ENCODE data around the gene FEV.

Gene FEV

DNA sequence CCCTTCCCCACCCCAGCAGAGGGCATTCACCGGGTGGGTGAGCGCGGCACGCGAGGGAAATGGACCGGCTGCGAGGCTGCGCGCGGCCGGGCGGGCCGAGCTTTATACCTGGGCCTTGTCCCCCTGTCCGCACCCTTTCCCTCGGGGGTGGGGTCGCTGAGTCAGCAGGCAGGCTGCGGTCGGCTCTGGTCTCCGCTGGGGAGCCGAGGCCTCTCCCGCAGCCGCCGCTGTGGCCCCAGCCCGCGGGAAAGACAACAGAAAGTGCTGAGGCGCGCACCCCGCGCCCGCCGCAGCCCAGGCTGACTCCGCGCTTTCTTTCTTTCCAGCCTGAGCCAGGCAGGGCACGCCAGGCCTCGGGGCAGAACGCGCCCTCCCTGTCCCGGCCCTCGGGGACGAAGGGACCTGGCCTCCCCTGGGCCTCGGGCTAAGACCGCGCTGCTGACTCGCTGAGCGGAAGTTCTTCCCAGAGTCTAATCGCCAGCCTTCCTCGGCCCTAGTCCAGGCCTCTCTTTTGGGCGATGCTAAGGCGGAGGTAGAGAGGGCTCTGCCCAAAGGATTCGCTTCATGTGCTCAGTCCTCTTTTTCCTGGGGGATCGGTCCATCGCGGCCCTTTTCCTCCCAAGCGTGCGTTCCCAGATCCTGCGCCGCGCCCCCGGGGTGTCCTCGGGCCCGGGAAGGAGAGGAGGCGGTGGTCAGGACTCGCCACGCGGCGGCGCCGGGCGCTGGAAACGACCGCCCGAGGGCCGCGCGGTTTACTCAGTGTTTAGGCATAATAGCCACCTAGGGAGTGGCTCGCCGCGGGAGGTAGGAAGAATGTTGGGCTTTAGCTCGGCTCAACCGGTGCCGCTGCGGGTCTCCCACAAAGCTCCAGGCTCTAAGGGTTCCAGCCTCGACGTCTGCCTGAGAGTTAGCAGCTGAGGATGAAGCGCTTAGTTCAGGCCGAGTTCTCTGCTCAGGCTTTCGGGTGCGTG is 8.6 kb upstream of the FEV start, which contains the start of gene CRYBA2:
Gene CRYBA2 (minus strand): TSS at position 78 of the 971 bp plus-strand sequence. CDS start 246 bp downstream, outside the sequence.
- DNase-seq (ENCODE audit: low read depth), result no peak

DNA sequence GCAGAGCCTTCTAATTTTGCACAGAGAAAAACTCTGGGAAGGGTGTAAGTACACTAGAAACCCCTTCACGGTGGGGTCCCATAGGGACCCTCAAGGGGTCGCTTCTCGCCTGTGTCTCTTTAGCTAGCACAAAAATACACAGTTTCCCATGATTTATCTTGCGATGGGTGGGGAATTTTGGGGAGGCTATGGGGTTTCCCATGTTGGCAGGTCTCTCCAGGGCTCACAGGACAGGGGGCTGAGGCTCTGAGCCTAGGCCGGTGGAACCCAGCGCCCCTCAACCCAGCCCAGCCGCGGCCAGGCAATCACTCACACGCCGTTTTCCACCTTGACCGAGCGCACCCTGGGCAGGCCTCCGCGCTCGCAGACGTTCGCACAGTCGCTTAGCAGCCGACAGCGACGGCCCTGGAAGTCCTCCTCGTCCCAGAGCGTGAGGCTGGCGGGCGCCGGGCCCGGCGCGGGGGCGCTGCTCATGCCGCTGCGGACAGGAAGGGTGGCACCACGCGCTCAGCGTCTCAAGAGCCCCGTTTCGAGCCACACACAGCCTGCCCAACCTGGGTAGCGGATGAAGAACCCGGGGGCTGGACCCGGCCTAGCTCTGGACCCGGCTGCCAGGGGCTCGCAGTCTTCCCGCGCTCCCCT is 7.8 kb upstream of the FEV start:
- DNase-seq (ENCODE audit: low read depth), result no peak

- no peak for DNase-seq (ENCODE audit: low read depth)
These were observed 7.2 kb upstream of the FEV start for GRCh38 chr2:218992196-218992595.

DNA sequence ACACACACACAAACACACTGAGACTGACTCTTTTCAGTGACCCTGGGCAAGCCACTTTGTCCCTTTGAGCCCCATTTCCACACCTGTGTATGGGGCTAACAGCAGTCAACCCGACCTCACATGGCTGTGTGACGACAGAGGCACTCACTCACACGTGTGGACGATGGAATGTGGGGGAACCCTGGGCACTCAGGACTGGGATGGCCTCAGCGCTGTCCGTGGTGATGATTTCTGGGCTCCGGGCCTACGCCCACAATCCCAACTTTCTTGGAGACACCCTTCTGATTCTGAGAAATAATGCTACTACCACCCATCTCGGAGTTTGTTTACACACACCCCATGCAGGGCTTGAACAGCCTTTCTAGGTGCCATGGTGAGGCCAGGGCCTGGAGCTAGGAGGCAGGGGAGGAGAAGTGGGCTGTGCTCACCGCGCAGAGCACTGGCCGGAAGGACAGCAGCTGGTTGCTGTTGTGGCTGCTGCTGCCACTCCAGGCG is 6.7 kb upstream of the FEV start:
- DNase-seq (ENCODE audit: low read depth), result no peak

- DNase-seq (ENCODE audit: low read depth), result no peak
These were observed 5.6 kb upstream of the FEV start for GRCh38 chr2:218990612-218991011.

DNA sequence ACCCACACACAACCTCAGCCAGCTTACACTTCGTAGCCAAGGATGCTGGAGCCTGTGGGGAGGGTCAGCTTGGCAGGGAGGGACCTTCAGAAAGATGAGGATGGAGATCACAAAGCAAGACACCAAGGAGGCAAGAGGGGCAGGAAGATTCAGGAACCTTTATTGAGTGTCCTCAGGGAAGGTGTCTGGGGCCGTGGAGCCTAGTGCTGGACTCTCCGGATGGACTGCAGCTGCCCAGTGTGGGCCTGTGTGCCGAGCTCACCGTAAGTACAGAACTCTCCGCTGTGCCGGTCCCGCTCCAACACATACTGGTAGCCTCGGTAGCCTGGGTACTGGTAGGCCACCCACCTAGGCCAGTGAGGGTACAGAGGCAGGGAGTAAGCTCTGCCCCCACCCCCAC is 5.1 kb upstream of the FEV start:
- DNase-seq (ENCODE audit: low read depth), result no peak

GRCh38 chr2:218988650-218989049 is 3.7 kb upstream of the FEV start:
- no peak for DNase-seq (ENCODE audit: low read depth)

DNA sequence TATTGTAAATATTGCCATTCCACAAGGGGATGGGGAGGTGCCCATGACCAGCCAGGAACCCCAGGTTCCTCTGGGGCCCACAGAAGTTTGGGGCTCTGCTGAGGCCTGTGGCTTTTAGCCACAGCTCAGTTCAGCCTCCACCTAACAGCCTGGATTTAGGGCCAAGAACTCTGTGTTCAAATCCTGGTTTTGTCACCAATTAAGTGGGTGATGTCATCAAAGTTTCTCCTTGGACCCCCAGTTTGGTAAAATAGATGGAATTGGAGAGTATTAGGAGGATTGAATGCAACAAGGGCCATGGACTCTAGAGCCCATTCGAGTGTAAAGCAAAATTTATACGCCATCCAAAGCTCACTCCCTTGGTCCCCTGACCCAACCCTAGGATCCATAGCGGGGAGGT is 3.2 kb upstream of the FEV start:
- no peak for DNase-seq (ENCODE audit: low read depth)

DNA sequence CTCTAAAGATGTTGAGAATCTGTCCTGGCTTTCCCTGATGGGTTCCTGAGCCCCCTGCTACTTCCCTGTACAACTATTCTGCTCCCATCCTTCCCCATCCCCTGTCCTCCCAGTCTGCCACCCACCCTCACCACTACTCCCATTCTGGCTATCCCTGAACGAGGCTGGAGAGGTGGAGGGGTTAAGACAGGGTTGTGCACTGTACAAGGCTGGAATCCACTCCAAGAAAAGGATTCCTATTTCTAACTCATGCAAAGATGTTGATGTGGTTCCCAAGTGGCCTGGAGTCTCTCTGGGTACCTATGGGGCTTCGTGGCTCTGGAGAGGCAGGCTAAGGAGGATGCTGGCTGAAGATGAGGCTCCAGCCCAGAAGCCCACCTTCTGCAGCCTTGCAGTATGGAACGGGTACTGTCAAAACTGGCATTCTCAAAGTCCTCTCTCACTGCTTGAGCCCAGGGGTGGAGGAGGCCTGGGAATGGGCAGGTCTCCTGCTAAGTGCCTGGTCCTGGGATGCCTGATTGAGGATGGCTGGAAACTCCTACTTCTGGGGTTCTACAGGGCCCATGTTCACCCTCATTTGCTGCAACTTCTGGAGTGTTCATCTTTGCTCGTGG is 1.3 kb upstream of the FEV start:
- DNase-seq (ENCODE audit: low read depth), result no peak

- DNase-seq (ENCODE audit: low read depth), result no peak
These were observed 524 bp upstream of the FEV start for GRCh38 chr2:218985325-218986091.

DNA sequence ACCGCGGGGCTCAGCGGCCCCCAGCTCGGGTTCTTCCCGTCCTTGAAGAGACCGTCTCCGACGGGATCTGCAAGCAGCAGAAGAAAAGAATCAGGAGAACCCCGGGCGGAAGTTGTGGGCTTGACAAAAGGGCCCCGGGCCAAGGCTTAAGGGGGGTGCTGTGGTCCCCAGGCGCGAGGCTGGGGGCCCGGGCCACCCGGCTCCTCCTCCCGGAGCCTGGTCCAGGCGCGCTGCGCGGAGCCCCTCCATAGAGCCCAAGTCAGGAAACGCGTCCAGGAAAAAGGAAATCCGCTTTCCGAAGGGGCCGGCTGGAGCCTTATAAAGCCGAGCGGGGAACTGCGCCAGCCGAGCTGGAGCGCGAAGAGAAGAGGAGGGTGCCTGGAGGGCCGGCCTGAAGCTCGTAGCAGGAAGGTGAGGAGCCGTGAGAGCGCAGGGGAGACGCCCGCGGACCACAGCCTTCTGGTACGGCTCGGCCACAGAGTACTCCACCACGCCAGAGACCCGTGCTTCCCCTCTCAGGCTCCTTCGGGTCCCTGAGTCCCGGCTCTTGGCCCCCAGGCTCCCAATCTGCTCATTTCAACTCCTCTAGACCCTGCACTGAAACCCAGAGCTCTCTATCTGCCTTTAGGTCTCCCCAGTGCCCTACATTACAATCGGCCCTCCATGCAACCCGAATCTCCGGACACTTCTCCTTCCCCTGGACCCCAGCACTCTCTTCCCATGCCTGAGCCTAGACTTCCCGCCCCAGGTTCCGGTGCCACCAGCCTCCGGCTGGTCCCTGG is 554 bp downstream of the FEV start:
- DNase-seq (ENCODE audit: low read depth), result no peak

DNA sequence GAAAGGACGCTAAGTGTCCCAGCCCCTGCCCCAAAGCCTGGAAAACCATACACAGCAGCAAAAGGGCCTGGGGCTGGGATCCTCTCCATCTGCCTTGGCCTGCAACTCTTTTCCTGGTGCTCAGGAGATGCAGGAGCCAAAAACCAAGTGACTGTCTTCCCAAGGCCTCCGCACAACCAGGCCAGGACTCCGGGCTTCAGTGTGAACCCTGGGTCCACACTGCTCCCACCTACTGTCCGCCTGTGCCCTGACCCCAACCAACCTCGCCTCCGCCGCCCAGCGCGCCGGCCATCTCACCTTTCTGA is 1.1 kb downstream of the FEV start:
- no peak for DNase-seq (ENCODE audit: low read depth)

DNA sequence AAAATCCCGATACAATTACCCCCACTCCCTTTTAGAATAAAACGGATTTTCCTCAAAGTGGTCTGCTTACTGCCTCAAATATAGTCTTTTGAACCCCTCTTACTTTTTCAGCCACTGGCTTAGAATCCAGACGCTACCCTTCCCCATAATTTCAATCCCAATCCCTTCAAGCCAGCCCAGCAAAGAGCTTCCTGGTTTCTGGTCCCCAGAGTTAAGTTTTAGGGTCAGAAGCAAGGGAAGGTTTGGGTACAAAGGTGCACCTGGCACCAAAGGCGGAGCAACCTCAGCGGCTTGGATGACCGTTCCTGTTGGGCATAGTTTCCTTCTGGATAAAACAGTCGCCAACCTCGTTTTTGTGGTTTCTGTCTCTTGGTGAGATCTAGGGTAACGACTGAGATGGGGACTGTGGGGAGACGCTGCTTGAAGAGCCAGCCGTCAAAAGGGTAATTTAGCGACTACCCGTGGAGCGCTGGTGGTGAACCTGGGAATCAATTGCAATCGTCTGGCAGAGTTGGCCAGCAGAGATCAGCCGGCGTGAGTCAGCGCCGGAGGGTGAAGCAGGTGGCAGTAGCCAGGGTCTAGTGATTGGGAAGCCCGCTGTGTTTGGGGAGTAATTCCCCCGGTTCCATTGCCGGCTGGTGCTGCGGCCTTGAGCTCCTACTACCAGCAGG is 1.6 kb downstream of the FEV start:
- no peak for DNase-seq (ENCODE audit: low read depth)

GRCh38 chr2:218982586-218983262 is 2.3 kb downstream of the FEV start:
- DNase-seq (ENCODE audit: low read depth), result no peak

DNA sequence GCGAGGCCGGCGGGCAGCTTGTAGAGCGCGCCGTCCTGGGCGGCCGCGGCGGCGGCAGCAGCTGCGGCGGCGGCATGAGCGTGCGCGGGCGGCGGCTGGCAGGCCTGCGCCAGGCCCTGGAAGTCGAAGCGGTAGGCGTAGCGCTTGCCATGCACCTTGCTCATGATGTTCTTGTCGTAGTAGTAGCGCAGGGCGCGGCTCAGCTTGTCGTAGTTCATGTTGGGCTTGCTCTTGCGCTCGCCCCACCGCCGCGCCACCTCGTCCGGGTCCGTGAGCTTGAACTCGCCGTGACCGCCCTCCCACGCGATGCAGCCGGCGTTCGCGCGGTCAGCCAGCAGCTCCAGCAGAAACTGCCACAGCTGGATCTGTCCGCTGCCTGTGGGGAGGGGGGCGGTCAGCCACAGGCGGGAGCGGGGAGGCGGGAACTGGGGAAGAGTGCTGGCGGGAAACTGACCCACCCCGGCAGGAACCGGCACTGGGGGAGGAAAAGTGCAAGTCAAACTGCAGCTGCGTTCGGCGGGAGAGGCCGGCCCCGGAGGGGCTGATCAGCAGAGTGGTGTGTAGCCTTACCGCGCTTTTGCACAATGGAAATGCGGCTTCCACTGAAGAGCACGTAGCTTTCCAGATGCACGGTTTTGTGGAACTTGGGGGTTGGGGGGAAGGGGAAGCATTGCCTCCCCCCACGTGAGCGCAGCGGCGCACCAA is 3.0 kb downstream of the FEV start:
- DNase-seq (ENCODE audit: low read depth), result no peak

- no peak for DNase-seq (ENCODE audit: low read depth)
These were observed 3.5 kb downstream of the FEV start for GRCh38 chr2:218981390-218981880.

- no peak for DNase-seq (ENCODE audit: low read depth)
These were observed 4.1 kb downstream of the FEV start for GRCh38 chr2:218980735-218981389.

GRCh38 chr2:218979846-218980734 is 4.9 kb downstream of the FEV start:
- DNase-seq (ENCODE audit: low read depth), result peak; percentile 68
